A673 (cell line): ENCODE results near the gene WEE2. TPM values are rescaled to one million over a fixed set of nuclear protein-coding genes. Genes with fewer than 3 reads are reported as not detected.

Experiments used
- BruUV-seq: library from RNA; stranded (reverse); fragments of 400-500 nt; replicated peaks from 2 replicates; lab custom pipeline; 2021; lab: Mats Ljungman, UMichigan
- CTCF ChIA-PET: fragments of 300-600 bp; sonication (Branson Sonifier 250); formaldehyde crosslinking; loops from one replicate; lab custom pipeline; 2022; ENCODE audit warnings: antibody characterized with exemption; lab: Charles Lee
- POLR2A ChIA-PET: fragments of 300-600 bp; sonication (Branson Sonifier 250); formaldehyde crosslinking; loops from one replicate; lab custom pipeline; 2022; ENCODE audit warnings: antibody characterized with exemption; ENCODE audit not compliant: low non-redundant PET; lab: Charles Lee
- DNase-seq: peaks from one replicate; pipeline ENCODE4 v3.0.0-alpha.2; 2015; ENCODE audit warnings: low spot score
- H3K27ac ChIP-seq: fragments of 200-600 bp; sonication (generic); 2 replicates; pipeline ENCODE4 v1.5.1; 2016; ENCODE audit warnings: mixed run types, low read depth, mild to moderate bottlenecking, mixed read lengths, antibody characterized with exemption, low read length; ENCODE audit not compliant: poor library complexity, severe bottlenecking
- H3K27me3 ChIP-seq: fragments of 200-600 bp; sonication (generic); replicated peaks from 2 replicates; pipeline ENCODE4 v1.6.1; 2017; ENCODE audit warnings: mixed run types, low read depth, mild to moderate bottlenecking, mixed read lengths, antibody characterized with exemption, low read length; ENCODE audit not compliant: insufficient read depth, poor library complexity
- H3K36me3 ChIP-seq: fragments of 200-600 bp; sonication (generic); 2 replicates; pipeline ENCODE4 v1.6.1; 2016; ENCODE audit warnings: mixed run types, mild to moderate bottlenecking, mixed read lengths, antibody characterized with exemption, low read length; ENCODE audit not compliant: insufficient read depth, poor library complexity, severe bottlenecking
- H3K4me1 ChIP-seq: fragments of 200-600 bp; sonication (generic); 2 replicates; pipeline ENCODE4 v1.6.1; 2017; ENCODE audit warnings: mixed run types, mild to moderate bottlenecking, mixed read lengths, antibody characterized with exemption, low read length; ENCODE audit not compliant: insufficient read depth, poor library complexity, severe bottlenecking
- H3K4me3 ChIP-seq: fragments of 200-600 bp; sonication (generic); 2 replicates; pipeline ENCODE4 v1.5.1; 2016; ENCODE audit warnings: low read depth, mixed run types, mild to moderate bottlenecking, mixed read lengths, low read length; ENCODE audit not compliant: poor library complexity, severe bottlenecking
- H3K9me3 ChIP-seq: fragments of 200-600 bp; sonication (generic); 2 replicates; pipeline ENCODE4 v1.6.1; 2016; ENCODE audit warnings: mixed run types, low read depth, mild to moderate bottlenecking, mixed read lengths, antibody characterized with exemption, low read length; ENCODE audit not compliant: poor library complexity, severe bottlenecking
- CTCF ChIP-seq: fragments of 300-800, 200-600 bp; sonication (generic); conservative IDR thresholded peaks from 2 replicates; pipeline ENCODE4 v1.5.1; 2017; ENCODE audit warnings: low read depth, mild to moderate bottlenecking, antibody characterized with exemption, low read length, moderate library complexity, mixed read lengths
- EZH2 ChIP-seq: fragments of 200-600 bp; sonication (generic); IDR thresholded peaks from 2 replicates; pipeline ENCODE4 v1.6.1; 2017; ENCODE audit warnings: borderline replicate concordance, low read depth, mild to moderate bottlenecking, mixed read lengths, antibody characterized with exemption, low read length; ENCODE audit not compliant: poor library complexity, severe bottlenecking
- intact Hi-C: fragments of 100-400 bp; cut with micrococcal nuclease; formaldehyde crosslinking; loops from one replicate; pipeline ENCODE4 v1.10.0; 2022; ENCODE audit not compliant: unreplicated experiment
- total RNA-seq: library from RNA; stranded (reverse); gene quantifications from 2 replicates; pipeline ENCODE4 v1.2.3, GENCODE V29; 2021

WEE2 gene
- total RNA-seq, 1 experiment from 2014 or later = 0.09 TPM

GRCh38 chr7:141737836-141738591 is 29.9 kb downstream of the WEE2 start, which contains the start of gene SSBP1:
SSBP1 (plus strand) TSS chr7:141738358; CDS start chr7:141739167, 809 bp downstream.
- CTCF ChIA-PET = interaction anchor here (0.7 to 1.1 kb wide), 3 partner anchors 10 to 88 kb away, joined by 3 to 10 read pairs (median 4); no protein-coding TSS in a partner anchor
- peaks cover 29% of the 10 kb centered on the region for H3K36me3 ChIP-seq
- BruUV-seq = no TSS peak
- peak; percentile 97 for TF ChIP-seq CTCF
- no peak for TF ChIP-seq EZH2
- POLR2A ChIA-PET = no interaction called here
- H3K27ac ChIP-seq = peak within 1 kb of the TSS; percentile 70
- DNase-seq = peak; percentile 98
- peaks cover 15% of the 10 kb centered on the region for H3K4me1 ChIP-seq
- H3K27me3 ChIP-seq = no peaks in the 10 kb centered on the region
- intact Hi-C loops = loop anchor here (2.0 to 5.0 kb wide), 2 partner anchors 36 to 83 kb away; partner anchors contain the start of gene DENND11
- H3K4me3 ChIP-seq = peak within 1 kb of the TSS; percentile 66
- no peaks in the 10 kb centered on the region for H3K9me3 ChIP-seq

GRCh38 chr7:141738592-141739013 is 30.4 kb downstream of the WEE2 start:
- CTCF ChIA-PET = interaction anchor here (0.7 kb wide), 1 partner anchor 88 kb away, joined by 4 read pairs; no protein-coding TSS in a partner anchor
- TF ChIP-seq EZH2 (no peak), CTCF (no peak)
- H3K27me3 ChIP-seq = no peaks in the 10 kb centered on the region

GRCh38 chr7:141739250-141739649 is 31.1 kb downstream of the WEE2 start:
- Histone ChIP-seq H3K4me3 (peak overlapping the region; percentile 66), H3K9me3 (no peaks in the 10 kb centered on the region), H3K27me3 (no peaks in the 10 kb centered on the region), H3K4me1 (peaks cover 15% of the 10 kb centered on the region), H3K27ac (peak overlapping the region; percentile 70), H3K36me3 (peaks cover 41% of the 10 kb centered on the region)
- CTCF ChIA-PET = no interaction called here
- TF ChIP-seq EZH2 (no peak), CTCF (no peak)
- no peak for DNase-seq
- no TSS peak for BruUV-seq
- intact Hi-C loops = loop anchor here (2.0 to 5.0 kb wide), 2 partner anchors 37 to 84 kb away; partner anchors contain the start of gene DENND11
- POLR2A ChIA-PET = no interaction called here

More at GRCh38 chr7:141738592-141739013, 30.4 kb downstream of the WEE2 start:
- Histone ChIP-seq H3K36me3 (peaks cover 35% of the 10 kb centered on the region), H3K4me3 (peak overlapping the region; percentile 66), H3K4me1 (peaks cover 15% of the 10 kb centered on the region), H3K9me3 (no peaks in the 10 kb centered on the region), H3K27ac (peak overlapping the region; percentile 70)
- intact Hi-C loops = loop anchor here (2.0 to 5.0 kb wide), 2 partner anchors 36 to 84 kb away; partner anchors contain the start of gene DENND11
- TSS peak; percentile 82 for BruUV-seq
- no peak for DNase-seq
- POLR2A ChIA-PET = no interaction called here
